ENCODE data around the gene TSPAN10. TPM values are rescaled to one million over a fixed set of nuclear protein-coding genes. Genes with fewer than 3 reads are reported as not detected.

TSPAN10 gene
- total RNA-seq, 1 donor from 2014 or later: 0.53 TPM

DNA sequence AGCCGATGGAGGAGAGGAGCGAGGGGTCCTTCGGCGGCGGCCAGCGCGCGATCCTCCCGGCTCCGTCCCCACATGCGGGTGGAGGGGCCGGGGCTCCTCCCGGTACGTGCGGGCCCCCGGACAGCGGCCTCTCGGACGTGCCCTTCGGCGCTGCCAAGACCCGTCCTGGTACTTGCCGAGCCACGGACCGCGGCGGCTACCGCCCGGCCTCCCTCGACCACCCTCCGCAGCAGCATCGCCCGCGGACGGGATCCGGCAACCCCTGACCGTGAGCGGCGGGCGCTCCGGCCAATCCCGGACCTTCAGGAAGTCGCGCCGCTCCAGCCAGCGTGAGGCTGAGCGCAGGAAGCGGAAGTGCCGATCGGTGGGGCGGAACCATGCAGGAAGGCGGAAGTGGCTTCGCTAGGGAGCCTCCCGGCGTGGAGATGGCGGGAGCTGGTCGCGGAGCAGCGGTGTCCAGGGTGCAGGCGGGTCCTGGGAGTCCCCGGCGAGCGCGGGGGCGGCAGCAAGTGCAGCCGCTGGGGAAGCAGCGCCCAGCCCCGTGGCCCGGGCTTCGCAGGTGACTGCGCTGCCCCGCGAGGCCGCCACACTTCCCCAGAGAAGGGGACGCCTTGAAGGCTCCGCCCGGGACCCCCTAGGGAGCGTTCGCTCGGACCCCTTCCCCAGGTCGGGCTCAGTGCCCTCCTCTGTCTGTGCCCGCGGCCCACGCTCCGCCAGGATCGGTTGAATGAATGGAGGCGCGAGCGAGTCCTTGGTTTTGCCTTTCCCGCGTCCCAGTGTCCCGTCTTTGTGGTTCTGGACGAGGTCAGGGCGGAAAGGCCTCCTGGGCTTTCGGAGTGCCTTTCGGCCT is 29.6 kb downstream of the TSPAN10 start, which contains the start of the genes CCDC137 and OXLD1:
CCDC137 (plus strand) TSS at position 396 of the 850 bp plus-strand sequence; CDS start at position 426, 30 bp downstream.
OXLD1 (minus strand) TSS at position 264 of the 850 bp plus-strand sequence; CDS start at position 236, 28 bp downstream.
- DNase-seq (ENCODE audit: low read depth): peak; percentile 89
- no peak for FAIRE-seq
- TF ChIP-seq, protein P1, sequence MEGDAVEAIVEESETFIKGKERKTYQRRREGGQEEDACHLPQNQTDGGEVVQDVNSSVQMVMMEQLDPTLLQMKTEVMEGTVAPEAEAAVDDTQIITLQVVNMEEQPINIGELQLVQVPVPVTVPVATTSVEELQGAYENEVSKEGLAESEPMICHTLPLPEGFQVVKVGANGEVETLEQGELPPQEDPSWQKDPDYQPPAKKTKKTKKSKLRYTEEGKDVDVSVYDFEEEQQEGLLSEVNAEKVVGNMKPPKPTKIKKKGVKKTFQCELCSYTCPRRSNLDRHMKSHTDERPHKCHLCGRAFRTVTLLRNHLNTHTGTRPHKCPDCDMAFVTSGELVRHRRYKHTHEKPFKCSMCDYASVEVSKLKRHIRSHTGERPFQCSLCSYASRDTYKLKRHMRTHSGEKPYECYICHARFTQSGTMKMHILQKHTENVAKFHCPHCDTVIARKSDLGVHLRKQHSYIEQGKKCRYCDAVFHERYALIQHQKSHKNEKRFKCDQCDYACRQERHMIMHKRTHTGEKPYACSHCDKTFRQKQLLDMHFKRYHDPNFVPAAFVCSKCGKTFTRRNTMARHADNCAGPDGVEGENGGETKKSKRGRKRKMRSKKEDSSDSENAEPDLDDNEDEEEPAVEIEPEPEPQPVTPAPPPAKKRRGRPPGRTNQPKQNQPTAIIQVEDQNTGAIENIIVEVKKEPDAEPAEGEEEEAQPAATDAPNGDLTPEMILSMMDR (IDR thresholded peaks at IDR 0.05; ENCODE audit: insufficient read depth, low read length, severe bottlenecking): no peak
- peaks cover 23% of the 10 kb centered on the region for H3K36me3 ChIP-seq (ENCODE audit: control insufficient read depth, insufficient read depth, low read length)
- peak within 1 kb of the TSS; percentile 76 for H3K4me3 ChIP-seq (ENCODE audit: low read depth, low read length)
- H3K27me3 ChIP-seq (ENCODE audit: control insufficient read depth, insufficient read depth, low read length): no peaks in the 10 kb centered on the region

GRCh38 chr17:81667754-81668153 is 30.8 kb downstream of the TSPAN10 start:
- no peak overlapping the region for H3K4me3 ChIP-seq (ENCODE audit: low read depth, low read length)
- H3K27me3 ChIP-seq (ENCODE audit: control insufficient read depth, insufficient read depth, low read length): no peaks in the 10 kb centered on the region
- no peak for FAIRE-seq
- peaks cover 34% of the 10 kb centered on the region for H3K36me3 ChIP-seq (ENCODE audit: control insufficient read depth, insufficient read depth, low read length)
- peak; percentile 52 for DNase-seq (ENCODE audit: low read depth)
- TF ChIP-seq, protein P1 (IDR thresholded peaks at IDR 0.05; ENCODE audit: insufficient read depth, low read length, severe bottlenecking): peak; percentile 38

- DNase-seq (ENCODE audit: low read depth) (no peak), FAIRE-seq (no peak)
- no peak overlapping the region for H3K4me3 ChIP-seq (ENCODE audit: low read depth, low read length)
- H3K36me3 ChIP-seq (ENCODE audit: control insufficient read depth, insufficient read depth, low read length): peaks cover 35% of the 10 kb centered on the region
- no peaks in the 10 kb centered on the region for H3K27me3 ChIP-seq (ENCODE audit: control insufficient read depth, insufficient read depth, low read length)
- TF ChIP-seq, protein P1 (IDR thresholded peaks at IDR 0.05; ENCODE audit: insufficient read depth, low read length, severe bottlenecking): no peak
Observed at GRCh38 chr17:81672504-81672903, 35.5 kb downstream of the TSPAN10 start.

- H3K36me3 ChIP-seq (ENCODE audit: control insufficient read depth, insufficient read depth, low read length): peaks cover 35% of the 10 kb centered on the region
- no peak overlapping the region for H3K4me3 ChIP-seq (ENCODE audit: low read depth, low read length)
- DNase-seq (ENCODE audit: low read depth) (no peak), FAIRE-seq (no peak)
- TF ChIP-seq, protein P1 (IDR thresholded peaks at IDR 0.05; ENCODE audit: insufficient read depth, low read length, severe bottlenecking): no peak
- no peaks in the 10 kb centered on the region for H3K27me3 ChIP-seq (ENCODE audit: control insufficient read depth, insufficient read depth, low read length)
Observed at GRCh38 chr17:81672954-81673353, 36.0 kb downstream of the TSPAN10 start.

DNA sequence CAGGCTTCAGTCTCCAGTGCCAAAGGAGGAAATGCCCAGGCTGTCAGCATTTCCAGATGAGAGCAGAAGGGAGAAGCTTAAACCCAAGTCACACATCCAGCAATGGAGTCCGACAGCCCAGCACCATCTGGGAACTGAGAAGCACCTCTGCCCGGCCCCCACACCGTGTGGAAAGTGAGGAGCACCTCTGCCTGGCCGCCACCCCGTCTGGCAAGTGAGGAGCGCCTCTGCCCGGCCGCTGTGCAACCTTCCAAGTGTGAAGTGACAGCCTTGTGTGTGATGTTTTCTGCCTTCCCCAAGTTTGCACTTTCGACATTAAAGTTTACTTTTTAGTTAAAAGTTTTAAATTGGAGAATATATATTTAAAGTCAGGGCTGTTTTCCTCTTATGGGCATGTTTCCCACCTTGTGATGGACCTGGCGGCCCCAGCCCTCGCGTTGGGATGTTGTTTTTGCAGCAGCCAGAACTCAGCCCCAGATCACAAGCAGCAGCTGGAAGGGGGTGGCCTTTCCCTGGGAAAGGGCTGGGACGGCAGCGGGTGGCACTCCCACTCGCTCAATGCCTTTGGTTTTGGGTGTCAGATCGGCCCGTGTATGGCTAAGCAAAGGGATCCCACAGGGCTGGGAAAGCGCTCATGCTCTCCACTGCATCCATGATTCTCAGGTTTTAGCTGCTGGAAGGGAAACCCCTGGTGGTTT is 36.7 kb downstream of the TSPAN10 start:
- no peak for FAIRE-seq
- no peaks in the 10 kb centered on the region for H3K27me3 ChIP-seq (ENCODE audit: control insufficient read depth, insufficient read depth, low read length)
- peaks cover 34% of the 10 kb centered on the region for H3K36me3 ChIP-seq (ENCODE audit: control insufficient read depth, insufficient read depth, low read length)
- no peak for DNase-seq (ENCODE audit: low read depth)
- TF ChIP-seq, protein P1 (IDR thresholded peaks at IDR 0.05; ENCODE audit: insufficient read depth, low read length, severe bottlenecking): no peak
- no peak overlapping the region for H3K4me3 ChIP-seq (ENCODE audit: low read depth, low read length)

Measured in bronchial epithelial cell (primary cell).